IMR-90 (cell line): ENCODE data around the gene USP47. TPM values are rescaled to one million over a fixed set of nuclear protein-coding genes. Genes with fewer than 3 reads are reported as not detected.

Experiments
- ATAC-seq: fragments of 200-7000 bp; cut with Tn5 transposase; 2 replicates; pipeline ENCODE4 v1.9.1; 2020; ENCODE audit warnings: low read depth, mild to moderate bottlenecking, moderate library complexity
- BruUV-seq: library from RNA; stranded (reverse); fragments of 400-500 nt; replicated peaks from 2 replicates; lab custom pipeline; 2021; lab: Mats Ljungman, UMichigan
- CTCF ChIA-PET: fragments of 300-600 bp; formaldehyde crosslinking; extraction: SDS; loops from one replicate; lab custom pipeline; 2021; ENCODE audit warnings: antibody characterized with exemption; lab: Yijun Ruan, JAX
- POLR2A ChIA-PET: fragments of 300-600 bp; sonication (Branson Sonifier 250); formaldehyde crosslinking; loops from one replicate; lab custom pipeline; 2022; ENCODE audit warnings: antibody characterized with exemption; ENCODE audit not compliant: unreplicated experiment; lab: Charles Lee
- DNase-seq: peaks from one replicate; pipeline ENCODE4 v3.0.0; 2013
- H2AFZ ChIP-seq: replicated peaks from 2 replicates; pipeline ENCODE3; 2013; ENCODE audit warnings: low read length, mild to moderate bottlenecking; ENCODE audit not compliant: poor library complexity
- H2AK5ac ChIP-seq: 2 replicates; pipeline ENCODE4 v1.6.1; 2013; ENCODE audit warnings: low read depth, low read length, inconsistent platforms
- H2AK9ac ChIP-seq: replicated peaks from 2 replicates; pipeline ENCODE3; 2013; ENCODE audit warnings: mild to moderate bottlenecking, low read depth, low read length, moderate library complexity; ENCODE audit not compliant: poor library complexity
- H2BK120ac ChIP-seq: 2 replicates; pipeline ENCODE4 v1.6.1; 2013; ENCODE audit warnings: low read depth, low read length, inconsistent platforms
- H2BK15ac ChIP-seq: 3 replicates; pipeline ENCODE4 v1.6.1; 2013; ENCODE audit warnings: low read depth, low read length, inconsistent platforms
- H2BK20ac ChIP-seq: 2 replicates; pipeline ENCODE4 v1.6.1; 2013; ENCODE audit warnings: low read depth, mild to moderate bottlenecking, inconsistent platforms, low read length, moderate library complexity
- H2BK5ac ChIP-seq: 2 replicates; pipeline ENCODE4 v1.6.1; 2013; ENCODE audit warnings: mild to moderate bottlenecking, low read depth, low read length, inconsistent platforms; ENCODE audit not compliant: poor library complexity, severe bottlenecking
- H3K14ac ChIP-seq: replicated peaks from 2 replicates; pipeline ENCODE4 v1.6.1; 2013; ENCODE audit warnings: low read depth, low read length, inconsistent platforms
- H3K18ac ChIP-seq: 2 replicates; pipeline ENCODE4 v1.6.1; 2013; ENCODE audit warnings: low read depth, low read length, control low read depth
- H3K23ac ChIP-seq: 2 replicates; pipeline ENCODE4 v1.6.1; 2013; ENCODE audit warnings: low read depth, low read length, inconsistent platforms
- H3K27ac ChIP-seq: 2 replicates; pipeline ENCODE4 v1.5.1; 2013; ENCODE audit warnings: mild to moderate bottlenecking, control low read depth, low read length; ENCODE audit not compliant: insufficient read depth
- H3K27me3 ChIP-seq: 2 replicates; pipeline ENCODE4 v1.6.1; 2013; ENCODE audit warnings: low read length; ENCODE audit not compliant: control insufficient read depth, insufficient read depth
- H3K36me3 ChIP-seq: 2 replicates; pipeline ENCODE4 v1.6.1; 2013; ENCODE audit warnings: low read length, mixed read lengths; ENCODE audit not compliant: control insufficient read depth, insufficient read depth
- H3K4ac ChIP-seq: 2 replicates; pipeline ENCODE4 v1.6.1; 2013; ENCODE audit warnings: low read depth, low read length, inconsistent platforms
- H3K4me1 ChIP-seq: 2 replicates; pipeline ENCODE4 v1.6.1; 2013; ENCODE audit warnings: low read length, mixed read lengths; ENCODE audit not compliant: control insufficient read depth, insufficient read depth
- H3K4me2 ChIP-seq: 2 replicates; pipeline ENCODE4 v1.6.1; 2013; ENCODE audit warnings: low read depth, mild to moderate bottlenecking, control low read depth, low read length, moderate library complexity
- H3K4me3 ChIP-seq: 2 replicates; pipeline ENCODE4 v1.5.1; 2013; ENCODE audit warnings: low read depth, mild to moderate bottlenecking, control low read depth, low read length, moderate library complexity; ENCODE audit not compliant: insufficient read depth
- H3K56ac ChIP-seq: 2 replicates; pipeline ENCODE4 v1.6.1; 2013; ENCODE audit warnings: low read length, inconsistent platforms; ENCODE audit not compliant: insufficient read depth; ENCODE audit errors: extremely low read depth
- H3K79me1 ChIP-seq, 2 experiments: 2 replicates each; pipeline ENCODE4 v1.6.1; 2013; ENCODE audit warnings: low read length in 2 of 2, inconsistent platforms in 1 of 2, low read depth in 1 of 2
- H3K9ac ChIP-seq: 2 replicates; pipeline ENCODE4 v1.6.1; 2013; ENCODE audit warnings: low read depth, low read length, control low read depth
- H3K9me1 ChIP-seq: 2 replicates; pipeline ENCODE4 v1.6.1; 2013; ENCODE audit warnings: low read length, inconsistent platforms; ENCODE audit not compliant: insufficient read depth
- H3K9me3 ChIP-seq: 2 replicates; pipeline ENCODE4 v1.6.1; 2013; ENCODE audit warnings: low read length; ENCODE audit not compliant: control insufficient read depth, insufficient read depth
- H4K20me1 ChIP-seq: 2 replicates; pipeline ENCODE4 v1.6.1; 2013; ENCODE audit warnings: low read length, inconsistent platforms; ENCODE audit not compliant: insufficient read depth
- H4K5ac ChIP-seq: 2 replicates; pipeline ENCODE4 v1.6.1; 2013; ENCODE audit warnings: mild to moderate bottlenecking, low read depth, low read length, control low read depth
- H4K8ac ChIP-seq, 2 experiments: 2 replicates each; pipeline ENCODE4 v1.6.1; 2013; ENCODE audit warnings: low read depth in 2 of 2, low read length in 2 of 2, control low read depth in 1 of 2, inconsistent platforms in 1 of 2
- H4K91ac ChIP-seq: 2 replicates; pipeline ENCODE4 v1.6.1; 2013; ENCODE audit warnings: low read depth, low read length, inconsistent platforms; ENCODE audit not compliant: insufficient read depth
- BHLHE40 ChIP-seq: fragments of 150-350 bp; IDR thresholded peaks from 2 replicates; pipeline ENCODE4 v1.6.1; 2016; ENCODE audit warnings: mild to moderate bottlenecking, low read depth, low read length
- CEBPB ChIP-seq: IDR thresholded peaks from 2 replicates; pipeline ENCODE4 v1.6.1; 2012; ENCODE audit warnings: low read depth, low read length, improper control_type of control experiment
- CHD1 ChIP-seq: IDR thresholded peaks from 2 replicates; pipeline ENCODE4 v1.6.1; 2012; ENCODE audit warnings: low read depth, low read length, improper control_type of control experiment
- FOS ChIP-seq: fragments of 150-350 bp; IDR thresholded peaks from 2 replicates; pipeline ENCODE4 v1.6.1; 2016; ENCODE audit warnings: low read depth, low read length
- MAFK ChIP-seq: IDR thresholded peaks from 2 replicates; pipeline ENCODE4 v1.6.1; 2012; ENCODE audit warnings: low read depth, low read length, improper control_type of control experiment
- MXI1 ChIP-seq: IDR thresholded peaks from 2 replicates; pipeline ENCODE4 v1.6.1; 2012; ENCODE audit warnings: low read depth, mild to moderate bottlenecking, low read length, moderate library complexity, borderline replicate concordance
- NFE2L2 ChIP-seq: fragments of 150-350 bp; IDR thresholded peaks from 2 replicates; pipeline ENCODE4 v1.6.1; 2016; ENCODE audit warnings: low read depth, mild to moderate bottlenecking, low read length
- RCOR1 ChIP-seq: IDR thresholded peaks from 2 replicates; pipeline ENCODE4 v1.6.1; 2012; ENCODE audit warnings: mild to moderate bottlenecking, low read length, improper control_type of control experiment; ENCODE audit not compliant: insufficient replicate concordance
- RFX5 ChIP-seq: IDR thresholded peaks from 2 replicates; pipeline ENCODE4 v1.8.0; 2012; ENCODE audit warnings: low read depth, mild to moderate bottlenecking, low read length, moderate library complexity
- SMC3 ChIP-seq: fragments of 150-350 bp; IDR thresholded peaks from 2 replicates; pipeline ENCODE4 v1.6.1; 2016; ENCODE audit warnings: low read depth, mild to moderate bottlenecking, antibody characterized with exemption, low read length, moderate library complexity
- WGBS, 2 experiments: methylation state at CpG; one replicate each; pipeline versions ENCODE4 v1.1.5 to v1.1.7; 2013; ENCODE audit warnings: missing lambda C conversion rate in 2 of 2; ENCODE audit not compliant: insufficient read length in 1 of 2; ENCODE audit errors: extremely low coverage in 2 of 2; 5-methylcytosine and 5-hydroxymethylcytosine counted together
- dilution Hi-C: fragments of 300-500 bp; cut with HindIII; formaldehyde crosslinking; loops from one replicate; pipeline ENCODE4 v1.14.3; 2018; ENCODE audit warnings: low sequenced_read_pairs; ENCODE audit not compliant: unreplicated experiment
- in situ Hi-C: fragments of 300-500 bp; cut with MboI; formaldehyde crosslinking; loops from 3 replicates; pipeline ENCODE4 v1.14.3; 2019; ENCODE audit warnings: low sequenced_read_pairs, inconsistent platforms, mixed read lengths
- intact Hi-C: fragments of 100-400 bp; cut with micrococcal nuclease; formaldehyde crosslinking; loops from 2 replicates; pipeline ENCODE4 v1.10.0; 2022
- polyA plus RNA-seq, 3 experiments: library from polyadenylated mRNA; depleted of rRNA; stranded (reverse); fragments of >200 nt; gene quantifications; 2 replicates each; pipeline ENCODE4 v1.2.3, GENCODE V29; 2012; ENCODE audit warnings: low replicate concordance in 1 of 3
- total RNA-seq: library from RNA; depleted of rRNA; stranded (reverse); fragments of >200 nt; gene quantifications from 2 replicates; pipeline ENCODE4 v1.2.3, GENCODE V29; 2012
- TF ChIP-seq, protein P1 (sequence below): fragments of 150-350 bp; IDR thresholded peaks from 2 replicates; pipeline ENCODE4 v1.6.1; 2017; ENCODE audit warnings: mild to moderate bottlenecking, antibody characterized with exemption, low read length, low read depth
- TF ChIP-seq, protein P2 (sequence below): fragments of 150-350 bp; IDR thresholded peaks from 2 replicates; pipeline ENCODE4 v1.6.1; 2016; ENCODE audit warnings: low read depth, mild to moderate bottlenecking, low read length, moderate library complexity, borderline replicate concordance

USP47 gene
- total and polyA plus RNA-seq, 2 of the 4 experiments (the other 2 are of a cell fraction), result 15.0 to 110 TPM

DNA sequence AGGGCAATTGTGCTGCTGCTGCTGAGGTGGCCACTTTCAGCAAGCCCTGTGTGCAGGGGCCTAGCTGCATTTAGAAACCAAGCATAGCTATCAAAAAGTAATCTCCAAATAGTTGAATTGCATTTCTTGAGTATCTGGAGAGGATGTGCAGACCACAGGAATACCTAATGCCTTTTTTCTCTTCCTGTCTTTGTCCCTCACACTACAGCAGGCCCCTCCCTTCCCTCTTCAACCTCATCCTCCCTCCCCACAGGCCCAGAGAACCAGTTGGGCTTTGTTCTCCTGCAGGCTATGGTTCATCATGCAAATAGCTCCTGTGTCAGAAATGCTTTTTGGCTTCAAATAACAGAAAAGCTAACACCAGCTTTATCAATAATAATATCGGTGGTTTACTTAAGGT lies 118.9 kb downstream of the USP47 start:
- peaks cover 3% of the 10 kb centered on the region; the same call in 1 of the 2 replicates for H3K9me1 ChIP-seq
- H3K23ac ChIP-seq, result no peak overlapping the region
- no peak overlapping the region for H3K4ac ChIP-seq
- H3K4me1 ChIP-seq, result no peaks in the 10 kb centered on the region
- no peak overlapping the region for H2AFZ ChIP-seq
- H3K9me3 ChIP-seq, result no peaks in the 10 kb centered on the region
- CTCF ChIA-PET, result no interaction called here
- H3K14ac ChIP-seq, result no peak overlapping the region
- no peak overlapping the region for H4K91ac ChIP-seq
- no peak overlapping the region for H4K5ac ChIP-seq
- no peak overlapping the region for H3K18ac ChIP-seq
- H2AK9ac ChIP-seq, result no peak overlapping the region
- no peak overlapping the region for H3K4me2 ChIP-seq
- H4K8ac ChIP-seq, result no peak overlapping the region
- in situ Hi-C loops, result no loop called here
- H2BK120ac ChIP-seq, result no peak overlapping the region
- H3K27ac ChIP-seq, result no peak overlapping the region
- no peak overlapping the region for H3K9ac ChIP-seq
- ATAC-seq, result no peak
- BruUV-seq, result no TSS peak
- WGBS, 2 experiments, result no CpG with 5 or more reads among the region's 1 CpG
- DNase-seq, result no peak
- intact Hi-C loops, result no loop called here
- peaks cover 51% of the 10 kb centered on the region for H3K36me3 ChIP-seq
- no peak overlapping the region for H2BK15ac ChIP-seq
- no peak overlapping the region for H2BK5ac ChIP-seq
- H3K79me1 ChIP-seq, result peaks cover 9 to 27% of the 10 kb centered on the region in 2 experiments
- H4K20me1 ChIP-seq, result no peaks in the 10 kb centered on the region
- H2BK20ac ChIP-seq, result no peak overlapping the region
- no peaks in the 10 kb centered on the region for H3K27me3 ChIP-seq
- TF ChIP-seq CHD1 (no peak), RCOR1 (no peak), FOS (no peak), RFX5 (no peak), BHLHE40 (no peak), NFE2L2 (no peak), CEBPB (no peak), MXI1 (no peak), SMC3 (no peak), MAFK (no peak)
- TF ChIP-seq, protein P1, sequence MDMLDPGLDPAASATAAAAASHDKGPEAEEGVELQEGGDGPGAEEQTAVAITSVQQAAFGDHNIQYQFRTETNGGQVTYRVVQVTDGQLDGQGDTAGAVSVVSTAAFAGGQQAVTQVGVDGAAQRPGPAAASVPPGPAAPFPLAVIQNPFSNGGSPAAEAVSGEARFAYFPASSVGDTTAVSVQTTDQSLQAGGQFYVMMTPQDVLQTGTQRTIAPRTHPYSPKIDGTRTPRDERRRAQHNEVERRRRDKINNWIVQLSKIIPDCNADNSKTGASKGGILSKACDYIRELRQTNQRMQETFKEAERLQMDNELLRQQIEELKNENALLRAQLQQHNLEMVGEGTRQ, result no peak
- TF ChIP-seq, protein P2, sequence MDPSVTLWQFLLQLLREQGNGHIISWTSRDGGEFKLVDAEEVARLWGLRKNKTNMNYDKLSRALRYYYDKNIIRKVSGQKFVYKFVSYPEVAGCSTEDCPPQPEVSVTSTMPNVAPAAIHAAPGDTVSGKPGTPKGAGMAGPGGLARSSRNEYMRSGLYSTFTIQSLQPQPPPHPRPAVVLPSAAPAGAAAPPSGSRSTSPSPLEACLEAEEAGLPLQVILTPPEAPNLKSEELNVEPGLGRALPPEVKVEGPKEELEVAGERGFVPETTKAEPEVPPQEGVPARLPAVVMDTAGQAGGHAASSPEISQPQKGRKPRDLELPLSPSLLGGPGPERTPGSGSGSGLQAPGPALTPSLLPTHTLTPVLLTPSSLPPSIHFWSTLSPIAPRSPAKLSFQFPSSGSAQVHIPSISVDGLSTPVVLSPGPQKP, result no peak
- H3K56ac ChIP-seq, result no peak overlapping the region
- POLR2A ChIA-PET, result no interaction called here
- dilution Hi-C loops, result no loop called here
- H2AK5ac ChIP-seq, result no peak overlapping the region
- no peak overlapping the region for H3K4me3 ChIP-seq
